GM19463 (cell line): ENCODE results near the gene PCNX2.

Experiments
- ATAC-seq: cut with Tn5 transposase; IDR thresholded peaks from one replicate; pipeline ENCODE4 v1.9.1; 2021; ENCODE audit warnings: mild to moderate bottlenecking, moderate library complexity; ENCODE audit not compliant: unreplicated experiment

The PCNX2 gene

DNA sequence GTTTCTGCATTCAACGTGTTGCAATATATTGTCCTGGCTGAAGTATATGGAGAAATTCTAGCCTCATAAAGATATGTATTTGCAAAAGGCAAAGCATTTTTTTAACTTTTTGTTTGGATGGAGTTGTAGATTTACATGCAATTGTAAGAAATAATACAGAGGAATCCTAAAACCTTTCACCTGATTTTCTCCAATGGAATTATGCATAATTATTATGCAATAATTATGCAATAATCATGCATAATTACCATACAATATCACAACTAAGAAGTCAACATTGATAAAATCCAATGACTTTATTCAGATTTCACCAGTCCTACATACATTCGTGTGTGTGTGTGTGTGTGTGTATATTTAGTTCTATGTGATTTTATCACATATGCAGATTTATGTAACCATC is 24.5 kb upstream of the PCNX2 start:
- ATAC-seq = no peak

- no peak for ATAC-seq
Observed at GRCh38 chr1:233319272-233319671, 23.7 kb upstream of the PCNX2 start.

GRCh38 chr1:233316473-233316872 is 20.9 kb upstream of the PCNX2 start:
- no peak for ATAC-seq

GRCh38 chr1:233315718-233316301 is 20.3 kb upstream of the PCNX2 start:
- no peak for ATAC-seq

DNA sequence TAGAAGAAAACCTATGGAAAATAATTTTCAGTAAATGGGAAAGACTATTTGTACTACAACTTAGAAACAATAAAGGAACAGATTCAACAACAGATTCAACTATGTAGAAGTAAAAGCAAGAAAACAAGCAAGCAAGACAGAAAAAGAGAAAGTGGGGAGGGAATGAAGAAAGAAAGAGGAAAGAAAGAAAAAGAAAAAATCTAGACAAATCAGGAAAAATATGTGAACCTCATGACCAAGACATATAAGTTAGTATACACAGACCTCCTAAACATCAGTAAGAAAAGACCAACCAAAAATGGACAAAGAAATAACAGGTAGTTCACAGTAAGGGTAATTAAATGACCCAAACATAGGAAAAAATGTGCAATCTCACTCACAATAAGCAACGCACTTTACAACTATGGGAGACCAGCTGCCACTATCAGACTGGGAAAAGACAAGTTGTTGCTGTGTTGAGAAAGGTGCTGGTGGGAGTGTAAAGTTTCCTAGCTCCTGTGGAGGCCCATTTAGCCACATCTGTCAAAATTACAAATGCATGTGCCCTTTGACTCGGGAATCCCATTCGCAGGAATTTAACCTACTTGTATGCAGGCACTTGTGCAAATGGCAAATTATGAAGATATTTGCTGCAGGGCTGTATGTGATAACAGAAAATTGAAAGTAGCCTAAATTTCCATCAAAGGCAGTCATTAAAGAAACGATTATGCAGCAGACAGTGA is 18.1 kb upstream of the PCNX2 start:
- ATAC-seq = no peak

DNA sequence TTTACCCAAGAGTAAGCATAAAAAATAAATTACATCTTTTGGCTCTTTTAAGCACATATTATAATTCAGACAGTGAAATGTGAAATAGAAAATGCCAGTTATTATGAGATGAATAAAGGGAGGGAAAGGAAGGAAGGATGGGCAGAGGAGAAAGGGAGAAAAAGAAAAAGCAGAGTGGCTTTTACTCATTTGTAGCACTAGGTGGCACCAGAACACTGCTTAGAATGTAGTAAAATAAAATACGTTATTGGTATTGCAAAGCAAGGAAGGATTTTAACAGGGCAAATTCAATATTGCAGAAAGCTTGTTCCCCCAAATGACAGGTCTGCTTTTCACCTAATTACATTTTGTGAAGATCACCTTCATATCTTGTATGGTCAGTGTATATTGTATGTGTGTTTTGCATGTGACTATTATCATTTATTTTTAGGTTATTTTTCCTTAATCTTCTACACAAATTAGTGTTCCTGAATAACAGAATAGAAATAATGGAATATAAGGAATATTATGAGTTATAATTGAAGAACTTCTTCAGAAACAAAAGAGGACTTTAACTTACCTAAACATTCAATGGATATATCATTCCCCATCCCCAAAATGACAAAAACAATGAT is 9.1 kb upstream of the PCNX2 start:
- ATAC-seq = no peak

GRCh38 chr1:233300326-233300725 is 4.8 kb upstream of the PCNX2 start:
- ATAC-seq = no peak

- ATAC-seq = no peak
Observed at GRCh38 chr1:233299450-233299849, 3.9 kb upstream of the PCNX2 start.

- no peak for ATAC-seq
Observed at GRCh38 chr1:233295975-233296322, 424 bp upstream of the PCNX2 start.

DNA sequence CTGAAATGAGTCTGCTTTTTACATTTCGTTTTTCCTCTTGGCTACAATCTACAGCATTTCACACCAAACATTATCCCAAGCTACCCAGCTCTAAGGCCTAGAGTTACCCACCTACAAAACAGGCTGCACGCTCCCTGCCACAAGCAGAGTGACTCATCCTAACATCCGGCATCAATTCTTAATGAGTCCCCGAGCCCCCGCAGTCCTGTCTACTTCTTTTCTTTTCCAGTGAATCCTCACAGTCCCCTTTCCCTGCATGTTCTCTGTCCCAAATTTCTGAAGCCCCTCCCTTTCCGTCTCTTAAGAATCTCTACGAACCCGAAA is 650 bp downstream of the PCNX2 start:
- peak; percentile 52 for ATAC-seq

GRCh38 chr1:233293556-233294446 is 1.7 kb downstream of the PCNX2 start:
- ATAC-seq = no peak

- ATAC-seq = no peak
Observed at GRCh38 chr1:233290396-233291034, 5.0 kb downstream of the PCNX2 start.

DNA sequence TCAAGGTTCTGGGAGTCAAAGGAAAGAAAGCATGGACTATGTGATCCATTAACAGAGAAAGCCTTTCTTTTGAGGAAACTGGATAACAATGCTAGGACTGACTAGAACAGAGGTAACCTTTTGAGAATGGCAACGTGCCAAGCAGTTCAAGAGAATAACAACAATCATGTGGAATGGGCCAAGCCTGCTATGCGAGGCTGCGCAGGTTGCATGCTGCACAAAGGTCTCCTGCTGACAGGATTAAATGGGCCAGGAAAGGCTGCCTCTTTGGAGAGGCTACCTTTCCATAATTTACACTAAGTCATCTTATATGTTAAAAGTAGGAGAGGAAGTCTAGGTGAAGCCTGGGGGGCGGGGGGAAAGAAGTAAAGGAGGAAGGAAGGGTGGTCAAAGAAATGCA is 5.8 kb downstream of the PCNX2 start:
- no peak for ATAC-seq

DNA sequence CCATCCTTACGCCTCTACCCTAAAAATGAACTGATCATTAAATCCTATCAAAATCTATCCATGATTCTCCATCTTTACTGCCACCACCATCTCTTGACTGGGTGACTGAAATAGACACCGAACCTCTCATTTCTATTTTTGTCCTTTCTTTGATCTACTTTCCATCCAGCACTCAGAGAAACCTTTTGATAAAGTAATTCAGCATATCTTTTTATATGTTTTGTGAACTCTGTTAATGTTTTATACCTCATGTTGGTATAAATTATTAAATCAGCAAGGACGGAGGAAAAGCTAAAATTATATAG is 13.0 kb downstream of the PCNX2 start:
- ATAC-seq = no peak

DNA sequence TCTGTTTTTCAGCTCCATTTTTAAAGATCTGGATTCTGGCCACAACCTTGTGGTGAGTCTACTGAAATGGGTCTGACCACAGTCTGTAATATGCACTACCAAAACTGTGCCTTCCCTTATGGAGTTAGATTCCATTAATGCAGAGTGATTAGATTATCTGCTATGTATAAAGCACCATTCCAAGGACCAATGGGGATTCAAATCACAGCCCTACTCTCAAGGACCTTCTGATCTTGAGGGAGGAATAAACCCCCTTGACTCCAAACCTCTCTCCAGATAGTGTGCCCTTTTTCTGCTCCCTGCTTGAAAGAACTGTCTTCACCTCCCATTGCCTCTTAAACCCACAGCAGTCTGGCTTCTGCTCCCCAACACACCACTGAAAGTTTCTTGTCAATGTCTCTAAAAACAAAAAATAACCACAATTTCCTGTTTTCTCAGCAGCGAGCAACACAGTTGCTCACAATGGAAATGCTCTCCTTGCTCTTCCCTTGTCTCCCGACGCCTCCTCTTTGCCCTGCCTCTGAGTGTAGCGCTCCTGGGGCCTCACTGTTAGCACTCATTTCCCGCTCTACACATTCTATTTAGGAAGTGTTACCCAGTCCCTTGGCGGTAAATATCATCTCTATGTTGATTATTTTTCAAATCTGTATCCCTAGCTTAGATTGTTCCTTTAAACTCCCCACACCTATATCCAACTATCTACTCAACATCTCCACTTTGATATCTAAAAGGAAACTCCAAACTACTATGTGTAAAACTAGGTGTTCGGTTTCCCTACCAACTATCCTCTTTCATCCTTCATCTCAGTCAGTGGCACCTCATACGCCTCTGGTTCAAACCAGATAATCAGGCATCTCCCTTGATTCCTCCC is 13.6 kb downstream of the PCNX2 start:
- peak; percentile 91 for ATAC-seq

DNA sequence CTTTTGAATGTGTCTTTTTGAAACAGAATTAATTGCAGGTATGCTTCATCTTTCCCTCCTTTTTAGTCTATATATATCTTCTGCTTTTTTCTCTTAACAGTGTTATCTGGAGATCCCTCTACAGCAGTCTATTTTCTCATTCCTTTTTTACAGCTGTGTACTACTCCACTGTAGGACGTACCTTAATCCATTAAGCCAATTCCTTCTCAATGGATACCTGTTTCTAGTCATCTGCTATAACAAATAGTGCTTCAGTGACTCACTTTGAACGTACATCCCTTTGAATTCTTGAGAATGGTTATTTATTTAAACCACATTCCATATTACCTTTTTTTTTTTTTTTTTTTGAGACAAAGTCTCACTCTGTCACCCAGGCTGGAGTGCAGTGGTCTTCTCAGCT is 15.6 kb downstream of the PCNX2 start:
- no peak for ATAC-seq

DNA sequence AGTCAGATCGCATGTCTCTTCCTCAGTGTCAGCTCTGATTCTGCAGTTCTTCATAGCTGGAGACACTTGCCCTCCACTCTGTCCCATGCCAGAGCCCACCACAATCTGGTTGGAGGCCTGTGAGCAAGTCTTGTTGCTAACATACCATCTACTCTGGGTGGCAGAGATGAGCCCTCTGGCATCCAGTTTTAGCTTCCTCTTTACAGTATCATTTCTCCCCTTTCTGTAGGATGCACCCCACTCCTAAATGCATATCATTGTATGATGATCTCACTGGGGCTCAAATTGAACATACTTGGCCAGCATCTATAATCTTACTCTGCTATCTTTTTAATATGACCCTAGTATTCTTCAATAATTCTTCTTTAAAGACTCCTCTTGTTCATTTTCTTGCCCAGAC is 16.9 kb downstream of the PCNX2 start:
- no peak for ATAC-seq

- ATAC-seq = no peak
Observed at GRCh38 chr1:233277637-233278606, 17.6 kb downstream of the PCNX2 start.

DNA sequence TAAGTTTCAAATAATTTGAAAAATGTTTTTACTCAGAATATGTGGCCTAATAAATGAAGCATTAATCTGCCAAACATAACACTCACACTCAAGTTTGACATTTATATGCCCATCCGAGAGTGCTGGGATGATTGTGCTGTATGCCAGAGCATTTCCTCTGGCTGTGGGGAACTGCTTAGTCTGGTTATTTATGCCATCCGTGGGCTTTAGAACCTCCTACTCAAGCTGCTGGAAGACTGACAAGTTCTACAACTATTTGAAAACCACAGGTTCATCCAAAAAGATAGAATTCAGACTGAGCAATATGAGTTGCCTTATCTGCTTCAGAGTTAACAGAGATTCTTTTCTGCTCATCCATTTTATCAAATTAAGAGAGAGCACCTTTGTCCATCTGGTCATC is 25.9 kb downstream of the PCNX2 start:
- ATAC-seq = no peak
